ENCODE measurements around the gene BLOC1S6.
A peak's percentile ranks its signal among the peaks of the same experiment; 100 is the strongest.

BLOC1S6 gene

GRCh38 chr15:45631776-45632175, 44.6 kb downstream of the BLOC1S6 start:
- H3K27me3 ChIP-seq (ENCODE audit: insufficient read depth, poor library complexity, severe bottlenecking): no peaks in the 10 kb centered on the region
- peak; percentile 90 for TF ChIP-seq SPI1 (IDR thresholded peaks at IDR 0.05; ENCODE audit: borderline replicate concordance, low read depth)
- TF ChIP-seq, protein P1, sequence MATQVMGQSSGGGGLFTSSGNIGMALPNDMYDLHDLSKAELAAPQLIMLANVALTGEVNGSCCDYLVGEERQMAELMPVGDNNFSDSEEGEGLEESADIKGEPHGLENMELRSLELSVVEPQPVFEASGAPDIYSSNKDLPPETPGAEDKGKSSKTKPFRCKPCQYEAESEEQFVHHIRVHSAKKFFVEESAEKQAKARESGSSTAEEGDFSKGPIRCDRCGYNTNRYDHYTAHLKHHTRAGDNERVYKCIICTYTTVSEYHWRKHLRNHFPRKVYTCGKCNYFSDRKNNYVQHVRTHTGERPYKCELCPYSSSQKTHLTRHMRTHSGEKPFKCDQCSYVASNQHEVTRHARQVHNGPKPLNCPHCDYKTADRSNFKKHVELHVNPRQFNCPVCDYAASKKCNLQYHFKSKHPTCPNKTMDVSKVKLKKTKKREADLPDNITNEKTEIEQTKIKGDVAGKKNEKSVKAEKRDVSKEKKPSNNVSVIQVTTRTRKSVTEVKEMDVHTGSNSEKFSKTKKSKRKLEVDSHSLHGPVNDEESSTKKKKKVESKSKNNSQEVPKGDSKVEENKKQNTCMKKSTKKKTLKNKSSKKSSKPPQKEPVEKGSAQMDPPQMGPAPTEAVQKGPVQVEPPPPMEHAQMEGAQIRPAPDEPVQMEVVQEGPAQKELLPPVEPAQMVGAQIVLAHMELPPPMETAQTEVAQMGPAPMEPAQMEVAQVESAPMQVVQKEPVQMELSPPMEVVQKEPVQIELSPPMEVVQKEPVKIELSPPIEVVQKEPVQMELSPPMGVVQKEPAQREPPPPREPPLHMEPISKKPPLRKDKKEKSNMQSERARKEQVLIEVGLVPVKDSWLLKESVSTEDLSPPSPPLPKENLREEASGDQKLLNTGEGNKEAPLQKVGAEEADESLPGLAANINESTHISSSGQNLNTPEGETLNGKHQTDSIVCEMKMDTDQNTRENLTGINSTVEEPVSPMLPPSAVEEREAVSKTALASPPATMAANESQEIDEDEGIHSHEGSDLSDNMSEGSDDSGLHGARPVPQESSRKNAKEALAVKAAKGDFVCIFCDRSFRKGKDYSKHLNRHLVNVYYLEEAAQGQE (IDR thresholded peaks at IDR 0.05; ENCODE audit: insufficient replicate concordance, low read depth): no peak
- H3K27ac ChIP-seq (replicated peaks): no peak overlapping the region
- H3K4me3 ChIP-seq (replicated peaks; ENCODE audit: insufficient read depth, low read length): peak overlapping the region; percentile 12; the same call in 1 of the 2 replicates
- DNase-seq (ENCODE audit: low read depth in 1 of 2, low spot score in 1 of 2): no peak

DNA sequence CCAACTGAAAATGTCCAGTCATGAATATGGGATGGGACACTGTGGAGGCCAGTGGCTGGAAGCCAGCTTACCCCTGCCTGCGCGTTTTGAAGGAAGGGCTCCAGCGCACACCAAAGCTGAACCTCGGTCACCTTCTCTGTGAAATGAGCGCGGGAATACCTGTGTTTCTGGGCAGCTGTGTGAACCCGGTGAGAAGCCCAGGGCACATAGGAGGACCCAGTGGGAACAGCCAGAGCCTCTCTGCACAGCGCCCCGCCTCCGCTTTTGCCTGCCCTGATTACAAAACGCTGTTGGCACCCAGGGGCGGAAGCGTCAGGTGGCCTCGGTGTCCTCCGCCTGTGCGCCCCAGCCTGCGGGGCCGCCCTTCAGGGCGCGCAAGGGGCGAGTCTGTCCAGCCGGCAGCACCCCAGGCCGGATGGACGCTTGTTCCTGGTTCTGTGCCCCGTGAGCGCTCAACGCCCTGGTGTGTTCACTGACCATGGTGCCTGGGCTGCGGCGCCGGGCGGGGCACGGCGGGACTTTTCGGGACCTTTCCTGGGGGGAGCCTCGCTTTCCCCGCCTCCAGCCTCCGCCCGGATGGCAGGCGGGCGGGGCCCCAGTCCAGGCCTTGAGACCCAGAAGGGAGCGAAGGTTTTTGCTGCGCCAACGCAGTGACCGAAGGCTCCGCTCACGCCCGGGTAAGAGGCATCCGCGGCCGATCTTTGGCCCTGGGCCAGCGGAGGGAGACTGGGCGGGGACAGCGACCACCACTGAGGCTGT, 47.4 kb downstream of the BLOC1S6 start, which contains the start of gene SQOR:
Gene SQOR, plus strand, starts transcription at position 598 of the 759 bp plus-strand sequence. CDS start 23,895 bp downstream, outside the sequence.
- peak within 1 kb of the TSS; percentile 81 for H3K27ac ChIP-seq (replicated peaks)
- H3K4me3 ChIP-seq (replicated peaks; ENCODE audit: insufficient read depth, low read length): peak within 1 kb of the TSS; percentile 78
- TF ChIP-seq, protein P1 (IDR thresholded peaks at IDR 0.05; ENCODE audit: insufficient replicate concordance, low read depth): peak; percentile 67
- no peak for TF ChIP-seq CTCF (IDR thresholded peaks at IDR 0.05; ENCODE audit: insufficient read depth, low read length)
- peak; percentile 68 for TF ChIP-seq POLR2AphosphoS5 (IDR thresholded peaks at IDR 0.05; ENCODE audit: low read depth)
- DNase-seq (ENCODE audit: low read depth in 1 of 2, low spot score in 1 of 2): peak; percentile 65 to 88
- no peaks in the 10 kb centered on the region for H3K27me3 ChIP-seq (ENCODE audit: insufficient read depth, poor library complexity, severe bottlenecking)

GRCh38 chr15:45635191-45635638, 48.0 kb downstream of the BLOC1S6 start:
- Histone ChIP-seq H3K27me3 (ENCODE audit: insufficient read depth, poor library complexity, severe bottlenecking) (no peaks in the 10 kb centered on the region), H3K4me3 (replicated peaks; ENCODE audit: insufficient read depth, low read length) (peak overlapping the region; percentile 78), H3K27ac (replicated peaks) (peak overlapping the region; percentile 81)
- TF ChIP-seq POLR2AphosphoS5 (IDR thresholded peaks at IDR 0.05; ENCODE audit: low read depth): no peak; the same call in 1 of the 2 replicates
- no peak for TF ChIP-seq GABPA (IDR thresholded peaks at IDR 0.05; ENCODE audit: low read depth)
- TF ChIP-seq SPI1 (IDR thresholded peaks at IDR 0.05; ENCODE audit: borderline replicate concordance, low read depth): no peak
- TF ChIP-seq CTCF (IDR thresholded peaks at IDR 0.05; ENCODE audit: insufficient read depth, low read length): peak; percentile 12
- DNase-seq (ENCODE audit: low read depth in 1 of 2, low spot score in 1 of 2): peak in 1 of 2 experiments; percentile 72

GRCh38 chr15:45635763-45636292, 48.6 kb downstream of the BLOC1S6 start:
- TF ChIP-seq GABPA (IDR thresholded peaks at IDR 0.05; ENCODE audit: low read depth): no peak
- TF ChIP-seq POLR2AphosphoS5 (IDR thresholded peaks at IDR 0.05; ENCODE audit: low read depth): no peak
- TF ChIP-seq SPI1 (IDR thresholded peaks at IDR 0.05; ENCODE audit: borderline replicate concordance, low read depth): no peak
- TF ChIP-seq CTCF (IDR thresholded peaks at IDR 0.05; ENCODE audit: insufficient read depth, low read length): no peak
- TF ChIP-seq, protein P1 (IDR thresholded peaks at IDR 0.05; ENCODE audit: insufficient replicate concordance, low read depth): no peak
- H3K27ac ChIP-seq (replicated peaks): peak overlapping the region; percentile 81
- DNase-seq (ENCODE audit: low read depth in 1 of 2, low spot score in 1 of 2): no peak
- peak overlapping the region; percentile 78 for H3K4me3 ChIP-seq (replicated peaks; ENCODE audit: insufficient read depth, low read length)
- no peaks in the 10 kb centered on the region for H3K27me3 ChIP-seq (ENCODE audit: insufficient read depth, poor library complexity, severe bottlenecking)

All from HL-60 (cell line).